MCF 10A (cell line): ENCODE data around the gene KIF17. TPM values are rescaled to one million over a fixed set of nuclear protein-coding genes. Genes with fewer than 3 reads are reported as not detected.

Experiments
- BruUV-seq: library from RNA; stranded (reverse); fragments of 400-500 nt; replicated peaks from 2 replicates; lab custom pipeline; 2021; lab: Mats Ljungman, UMichigan
- CTCF ChIA-PET: fragments of 300-600 bp; sonication (Branson Sonifier 250); formaldehyde crosslinking; extraction: SDS; loops from one replicate; lab custom pipeline; 2021; ENCODE audit warnings: antibody characterized with exemption, inconsistent platforms; lab: Yijun Ruan, JAX
- POLR2A ChIA-PET: fragments of 300-600, 350-650 bp; sonication (Branson Sonifier 250); formaldehyde crosslinking; extraction: SDS; loops from one replicate; lab custom pipeline; 2020; ENCODE audit warnings: antibody characterized with exemption, inconsistent platforms; lab: Yijun Ruan, JAX
- DNase-seq: peaks from one replicate; pipeline ENCODE4 v3.0.0-alpha.2; 2018; ENCODE audit not compliant: unreplicated experiment
- H3K27ac Mint-ChIP-seq: one replicate; pipeline ENCODE4 v1.8.0; 2022; ENCODE audit warnings: mild to moderate bottlenecking, low read depth, mixed read lengths; ENCODE audit not compliant: unreplicated experiment
- H3K27me3 Mint-ChIP-seq: one replicate; pipeline ENCODE4 v1.8.0; 2022; ENCODE audit warnings: mixed read lengths; ENCODE audit not compliant: insufficient read depth, unreplicated experiment
- H3K36me3 Mint-ChIP-seq: one replicate; pipeline ENCODE4 v1.8.0; 2022; ENCODE audit warnings: mild to moderate bottlenecking, moderate library complexity, mixed read lengths; ENCODE audit not compliant: insufficient read depth, unreplicated experiment
- H3K4me1 Mint-ChIP-seq: one replicate; pipeline ENCODE4 v1.8.0; 2022; ENCODE audit warnings: mixed read lengths; ENCODE audit not compliant: insufficient read depth, unreplicated experiment
- H3K4me3 Mint-ChIP-seq: one replicate; pipeline ENCODE4 v1.8.0; 2022; ENCODE audit warnings: mild to moderate bottlenecking, moderate library complexity, mixed read lengths; ENCODE audit not compliant: unreplicated experiment
- H3K9me3 Mint-ChIP-seq: one replicate; pipeline ENCODE4 v1.8.0; 2022; ENCODE audit warnings: mixed read lengths; ENCODE audit not compliant: unreplicated experiment
- CTCF ChIP-seq: fragments of 200-600 bp; IDR thresholded peaks from one replicate; pipeline ENCODE4 v1.8.0; 2022; ENCODE audit warnings: antibody characterized with exemption, mild to moderate bottlenecking; ENCODE audit not compliant: unreplicated experiment
- intact Hi-C: fragments of 100-400 bp; cut with micrococcal nuclease; formaldehyde crosslinking; loops from 2 replicates; pipeline ENCODE4 v1.14.1; 2022
- total RNA-seq: library from RNA; stranded (reverse); gene quantifications from 2 replicates; pipeline ENCODE4 v1.2.3, GENCODE V29; 2022

The KIF17 gene
- total RNA-seq, 1 experiment from 2014 or later, result 0.19 TPM

GRCh38 chr1:20732588-20733359 is 15.0 kb upstream of the KIF17 start, which contains the start of gene SH2D5:
Gene SH2D5 (minus strand): TSS chr1:20732703. CDS start chr1:20728044, 4,659 bp downstream.
- Mint-ChIP-seq H3K4me3 (peak within 1 kb of the TSS; percentile 85), H3K4me1 (peaks cover 8% of the 10 kb centered on the region), H3K36me3 (peaks cover 26% of the 10 kb centered on the region), H3K27me3 (no peaks in the 10 kb centered on the region), H3K9me3 (no peaks in the 10 kb centered on the region), H3K27ac (peak within 1 kb of the TSS; percentile 90)
- peak; percentile 97 for DNase-seq
- ChIA-PET POLR2A (interaction anchor here (1.2 to 2.2 kb wide), 5 partner anchors 20 to 54 kb away, joined by 3 to 17 read pairs (median 5); partner anchors contain the start of gene HP1BP3), CTCF (interaction anchor here (0.6 to 1.5 kb wide), 5 partner anchors 10 to 891 kb away, joined by 3 to 6 read pairs (median 3); no protein-coding TSS in a partner anchor)
- intact Hi-C loops, result loop anchor here (1.0 kb wide), 1 partner anchor 36 kb away; no protein-coding TSS in a partner anchor
- TF ChIP-seq CTCF, result no peak
- BruUV-seq, result no TSS peak

- DNase-seq, result peak; percentile 55
- H3K4me3 Mint-ChIP-seq, result peak overlapping the region; percentile 85
Observed at GRCh38 chr1:20732071-20732587, 14.3 kb upstream of the KIF17 start.

GRCh38 chr1:20731057-20731991 is 13.5 kb upstream of the KIF17 start:
- POLR2A ChIA-PET, result interaction anchor here (0.6 to 2.0 kb wide), 4 partner anchors 19 to 55 kb away, joined by 3 to 7 read pairs (median 3); no protein-coding TSS in a partner anchor
- Mint-ChIP-seq H3K36me3 (peaks cover 16% of the 10 kb centered on the region), H3K27me3 (no peaks in the 10 kb centered on the region), H3K9me3 (no peaks in the 10 kb centered on the region), H3K4me1 (peaks cover 8% of the 10 kb centered on the region), H3K27ac (no peak overlapping the region), H3K4me3 (peak overlapping the region; percentile 85)
- DNase-seq, result no peak
- BruUV-seq, result no TSS peak
- TF ChIP-seq CTCF, result no peak
- intact Hi-C loops, result no loop called here
- CTCF ChIA-PET, result interaction anchor here (0.5 to 1.6 kb wide), 3 partner anchors 34 to 501 kb away, joined by 3 to 4 read pairs (median 3); no protein-coding TSS in a partner anchor

More at GRCh38 chr1:20732071-20732587, 14.3 kb upstream of the KIF17 start:
- Mint-ChIP-seq H3K9me3 (no peaks in the 10 kb centered on the region), H3K36me3 (peaks cover 20% of the 10 kb centered on the region), H3K27ac (peak overlapping the region; percentile 51), H3K4me1 (peaks cover 8% of the 10 kb centered on the region), H3K27me3 (no peaks in the 10 kb centered on the region)
- TF ChIP-seq CTCF, result no peak
- intact Hi-C loops, result no loop called here
- CTCF ChIA-PET, result interaction anchor here (0.6 to 1.5 kb wide), 3 partner anchors 10 to 890 kb away, joined by 3 to 6 read pairs (median 3); no protein-coding TSS in a partner anchor
- no TSS peak for BruUV-seq
- POLR2A ChIA-PET, result interaction anchor here (0.6 to 2.0 kb wide), 4 partner anchors 20 to 56 kb away, joined by 3 to 7 read pairs (median 4); no protein-coding TSS in a partner anchor
